Panc1 (cell line): ENCODE data around the gene MAP2K6. TPM values are rescaled to one million over a fixed set of nuclear protein-coding genes. Genes with fewer than 3 reads are reported as not detected.

Experiments
- ATAC-seq: fragments of 200-7000 bp; cut with Tn5 transposase; 2 replicates; pipeline ENCODE4 v1.9.1; 2020; ENCODE audit warnings: mild to moderate bottlenecking, moderate library complexity
- BruUV-seq: library from RNA; stranded (reverse); fragments of 400-500 nt; replicated peaks from 2 replicates; lab custom pipeline; 2021; lab: Mats Ljungman, UMichigan
- CTCF ChIA-PET: fragments of 300-600 bp; sonication (Branson Sonifier 250); formaldehyde crosslinking; loops from one replicate; lab custom pipeline; 2022; ENCODE audit warnings: antibody characterized with exemption; lab: Charles Lee
- POLR2A ChIA-PET: fragments of 300-600 bp; sonication (Branson Sonifier 250); formaldehyde crosslinking; loops from one replicate; lab custom pipeline; 2022; ENCODE audit warnings: antibody characterized with exemption; lab: Charles Lee
- DNase-seq: peaks from one replicate; pipeline ENCODE4 v3.0.0-alpha.2; 2010; ENCODE audit warnings: low read depth, low spot score
- H3K27ac ChIP-seq: 2 replicates; pipeline ENCODE4 v1.5.1; 2011; ENCODE audit warnings: mild to moderate bottlenecking, low read length, inconsistent platforms
- H3K27me3 ChIP-seq: fragments of 200-500 bp; sonication (Bioruptor generic); 2 replicates; pipeline ENCODE4 v1.6.0; 2014; ENCODE audit warnings: low read length, inconsistent platforms; ENCODE audit not compliant: control insufficient read depth, insufficient read depth
- H3K36me3 ChIP-seq: fragments of 200-500 bp; sonication (Bioruptor generic); 2 replicates; pipeline ENCODE4 v1.5.1; 2014; ENCODE audit warnings: inconsistent platforms, mild to moderate bottlenecking, low read length, moderate library complexity; ENCODE audit not compliant: control insufficient read depth, insufficient read depth
- H3K4me1 ChIP-seq: 2 replicates; pipeline ENCODE4 v1.5.1; 2011; ENCODE audit warnings: inconsistent platforms, mild to moderate bottlenecking, low read length, moderate library complexity; ENCODE audit not compliant: control insufficient read depth, insufficient read depth
- H3K4me3 ChIP-seq, 2 experiments: 2 replicates each; pipeline ENCODE4 v1.5.1; 2011 to 2012; ENCODE audit warnings: low read depth in 2 of 2, low read length in 2 of 2, mild to moderate bottlenecking in 2 of 2, inconsistent platforms in 1 of 2, moderate library complexity in 1 of 2
- H3K9me3 ChIP-seq: fragments of 200-500 bp; sonication (Bioruptor generic); 2 replicates; pipeline ENCODE4 v1.5.1; 2014; ENCODE audit warnings: low read depth, mild to moderate bottlenecking, inconsistent platforms, low read length, moderate library complexity; ENCODE audit not compliant: control insufficient read depth, insufficient read depth
- CTCF ChIP-seq: fragments of 450-650 bp; IDR thresholded peaks from 2 replicates; pipeline ENCODE4 v1.5.1; 2017; ENCODE audit warnings: mild to moderate bottlenecking
- POLR2AphosphoS5 ChIP-seq: IDR thresholded peaks from 2 replicates; pipeline ENCODE4 v1.6.1; 2012; ENCODE audit warnings: mild to moderate bottlenecking, low read depth, low read length, moderate library complexity
- SIN3A ChIP-seq: IDR thresholded peaks from 2 replicates; pipeline ENCODE4 v1.6.1; 2012; ENCODE audit warnings: low read depth, mild to moderate bottlenecking, low read length, moderate library complexity, borderline replicate concordance; ENCODE audit not compliant: insufficient read depth
- TCF7L2 ChIP-seq: IDR thresholded peaks from 2 replicates; pipeline ENCODE4 v1.6.1; 2011; ENCODE audit warnings: mild to moderate bottlenecking, low read depth, low read length, inconsistent platforms
- in situ Hi-C: cut with HindIII; loops from 2 replicates; pipeline ENCODE4 v1.10.0; 2016; ENCODE audit warnings: low sequenced_read_pairs, low pct_unique_long_range_greater_than_20kb
- intact Hi-C: fragments of 100-400 bp; cut with micrococcal nuclease; formaldehyde crosslinking; loops from one replicate; pipeline ENCODE4 v1.10.0; 2022; ENCODE audit not compliant: unreplicated experiment
- total RNA-seq: library from RNA; stranded (reverse); gene quantifications from one replicate; pipeline ENCODE4 v1.2.1, GENCODE V29; 2021; ENCODE audit not compliant: unreplicated experiment
- TF ChIP-seq, protein P1 (sequence below), 2 experiments: IDR thresholded peaks; 2 replicates each; pipeline ENCODE4 v1.6.1; 2011 to 2012; ENCODE audit warnings: low read depth in 2 of 2, control low read depth in 1 of 2, low read length in 1 of 2, mild to moderate bottlenecking in 1 of 2, moderate library complexity in 1 of 2; ENCODE audit not compliant: insufficient read depth in 1 of 2

The MAP2K6 gene
- total RNA-seq, 1 experiment from 2014 or later = 11.8 TPM

DNA sequence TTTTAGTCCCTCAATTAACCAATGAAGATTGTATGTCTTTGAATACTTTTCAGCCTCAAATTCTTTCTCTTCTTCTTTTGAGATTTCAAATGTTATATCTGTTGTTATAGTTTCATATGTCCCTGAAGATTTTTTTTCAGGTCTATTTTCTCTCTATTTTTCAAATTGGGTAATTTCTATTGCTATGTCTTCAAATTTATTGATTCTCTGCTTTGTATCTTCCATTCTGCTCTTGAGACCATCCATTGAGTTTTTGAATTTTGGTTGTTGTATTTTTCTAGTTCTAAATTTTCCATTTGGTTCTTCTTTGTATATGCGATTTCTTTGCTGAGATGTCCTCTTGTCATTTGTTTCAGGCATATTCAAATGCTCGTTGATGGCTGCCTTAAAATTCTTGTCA lies 26.7 kb downstream of the MAP2K6 start:
- Histone ChIP-seq H3K4me3 (no peak overlapping the region), H3K9me3 (no peaks in the 10 kb centered on the region), H3K27ac (no peak overlapping the region), H3K4me1 (no peaks in the 10 kb centered on the region), H3K27me3 (no peaks in the 10 kb centered on the region), H3K36me3 (no peaks in the 10 kb centered on the region)
- CTCF ChIA-PET = no interaction called here
- DNase-seq (no peak), ATAC-seq (no peak)
- TF ChIP-seq POLR2AphosphoS5 (no peak), TCF7L2 (no peak), CTCF (no peak), SIN3A (no peak)
- TF ChIP-seq, protein P1, sequence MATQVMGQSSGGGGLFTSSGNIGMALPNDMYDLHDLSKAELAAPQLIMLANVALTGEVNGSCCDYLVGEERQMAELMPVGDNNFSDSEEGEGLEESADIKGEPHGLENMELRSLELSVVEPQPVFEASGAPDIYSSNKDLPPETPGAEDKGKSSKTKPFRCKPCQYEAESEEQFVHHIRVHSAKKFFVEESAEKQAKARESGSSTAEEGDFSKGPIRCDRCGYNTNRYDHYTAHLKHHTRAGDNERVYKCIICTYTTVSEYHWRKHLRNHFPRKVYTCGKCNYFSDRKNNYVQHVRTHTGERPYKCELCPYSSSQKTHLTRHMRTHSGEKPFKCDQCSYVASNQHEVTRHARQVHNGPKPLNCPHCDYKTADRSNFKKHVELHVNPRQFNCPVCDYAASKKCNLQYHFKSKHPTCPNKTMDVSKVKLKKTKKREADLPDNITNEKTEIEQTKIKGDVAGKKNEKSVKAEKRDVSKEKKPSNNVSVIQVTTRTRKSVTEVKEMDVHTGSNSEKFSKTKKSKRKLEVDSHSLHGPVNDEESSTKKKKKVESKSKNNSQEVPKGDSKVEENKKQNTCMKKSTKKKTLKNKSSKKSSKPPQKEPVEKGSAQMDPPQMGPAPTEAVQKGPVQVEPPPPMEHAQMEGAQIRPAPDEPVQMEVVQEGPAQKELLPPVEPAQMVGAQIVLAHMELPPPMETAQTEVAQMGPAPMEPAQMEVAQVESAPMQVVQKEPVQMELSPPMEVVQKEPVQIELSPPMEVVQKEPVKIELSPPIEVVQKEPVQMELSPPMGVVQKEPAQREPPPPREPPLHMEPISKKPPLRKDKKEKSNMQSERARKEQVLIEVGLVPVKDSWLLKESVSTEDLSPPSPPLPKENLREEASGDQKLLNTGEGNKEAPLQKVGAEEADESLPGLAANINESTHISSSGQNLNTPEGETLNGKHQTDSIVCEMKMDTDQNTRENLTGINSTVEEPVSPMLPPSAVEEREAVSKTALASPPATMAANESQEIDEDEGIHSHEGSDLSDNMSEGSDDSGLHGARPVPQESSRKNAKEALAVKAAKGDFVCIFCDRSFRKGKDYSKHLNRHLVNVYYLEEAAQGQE (IDR thresholded peaks at IDR 0.05; ENCODE audit: insufficient read depth in 1 of 2, low read depth in 2 of 2, low read length in 1 of 2) = no peak
- POLR2A ChIA-PET = no interaction called here
- in situ Hi-C loops = no loop called here
- intact Hi-C loops = no loop called here
- no TSS peak for BruUV-seq

DNA sequence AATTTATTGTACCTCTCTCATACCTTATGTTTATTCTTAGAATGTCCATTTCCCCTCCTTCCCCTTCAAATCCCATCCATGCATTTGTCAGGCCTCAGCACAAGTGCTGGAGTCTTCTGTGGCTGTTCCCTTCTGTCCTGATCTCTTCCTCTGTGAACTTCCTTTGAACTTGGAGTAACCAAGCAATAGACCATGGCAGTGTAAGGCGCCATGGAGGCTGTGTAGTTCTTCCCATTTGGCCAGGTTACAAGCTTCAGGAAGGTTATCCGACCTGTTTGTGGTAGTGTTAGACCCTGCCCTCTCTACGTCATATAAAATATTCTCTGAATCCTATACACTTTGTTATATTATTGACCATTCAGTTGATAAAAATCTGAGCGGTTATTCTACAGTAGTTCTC lies 28.6 kb downstream of the MAP2K6 start:
- Histone ChIP-seq H3K9me3 (no peaks in the 10 kb centered on the region), H3K4me1 (0 out of 2 replicates have a peak, but pooled peaks cover 3% of the 10 kb centered on the region), H3K36me3 (no peaks in the 10 kb centered on the region), H3K27me3 (no peaks in the 10 kb centered on the region), H3K4me3 (no peak overlapping the region), H3K27ac (no peak overlapping the region)
- no TSS peak for BruUV-seq
- POLR2A ChIA-PET = no interaction called here
- ATAC-seq = no peak
- DNase-seq = no peak
- no peak for TF ChIP-seq POLR2AphosphoS5
- TF ChIP-seq TCF7L2 = no peak
- TF ChIP-seq SIN3A = no peak
- TF ChIP-seq, protein P1 (IDR thresholded peaks at IDR 0.05; ENCODE audit: insufficient read depth in 1 of 2, low read depth in 2 of 2, low read length in 1 of 2) = no peak
- TF ChIP-seq CTCF = no peak
- intact Hi-C loops = no loop called here
- in situ Hi-C loops = no loop called here
- CTCF ChIA-PET = no interaction called here
